Measurements from ENCODE around the gene ANKDD1B.

DNA sequence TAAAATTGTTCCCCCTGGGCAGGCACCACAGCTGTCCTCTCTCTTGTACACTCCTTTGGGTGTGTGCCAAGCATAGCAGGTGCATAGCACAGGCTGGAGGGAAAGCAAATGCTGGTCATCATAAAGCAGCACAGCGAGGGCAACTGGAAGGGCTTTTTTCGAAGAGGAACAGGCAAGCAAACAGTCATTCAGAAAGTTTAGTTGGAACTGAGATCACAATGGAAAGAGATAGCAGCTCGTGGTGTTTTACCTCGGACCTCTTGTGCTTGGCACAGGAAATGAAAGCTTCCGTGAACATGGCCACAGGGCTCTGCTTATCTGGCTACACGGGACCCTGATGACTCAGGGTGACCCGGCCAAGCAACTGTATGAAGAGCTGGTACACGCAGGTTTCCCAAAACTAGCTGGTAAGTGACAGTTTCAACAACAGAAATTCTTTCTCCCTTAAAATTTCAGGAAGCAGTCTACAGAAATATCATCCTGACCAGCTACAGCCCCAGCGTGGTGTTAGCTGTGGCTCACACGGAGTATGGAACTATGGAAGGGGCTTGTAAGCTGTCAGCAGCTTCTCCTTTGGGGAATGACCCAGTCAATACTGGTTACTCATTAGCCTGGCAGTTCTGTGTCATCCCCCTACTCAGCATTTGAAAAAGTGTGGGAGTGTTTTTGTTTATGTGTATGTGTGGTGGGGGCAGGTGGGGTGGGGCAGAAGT lies 57.9 kb downstream of the ANKDD1B start:
- no peak for TF ChIP-seq POLR2A (IDR thresholded peaks at IDR 0.05)
- TF ChIP-seq, protein P1, sequence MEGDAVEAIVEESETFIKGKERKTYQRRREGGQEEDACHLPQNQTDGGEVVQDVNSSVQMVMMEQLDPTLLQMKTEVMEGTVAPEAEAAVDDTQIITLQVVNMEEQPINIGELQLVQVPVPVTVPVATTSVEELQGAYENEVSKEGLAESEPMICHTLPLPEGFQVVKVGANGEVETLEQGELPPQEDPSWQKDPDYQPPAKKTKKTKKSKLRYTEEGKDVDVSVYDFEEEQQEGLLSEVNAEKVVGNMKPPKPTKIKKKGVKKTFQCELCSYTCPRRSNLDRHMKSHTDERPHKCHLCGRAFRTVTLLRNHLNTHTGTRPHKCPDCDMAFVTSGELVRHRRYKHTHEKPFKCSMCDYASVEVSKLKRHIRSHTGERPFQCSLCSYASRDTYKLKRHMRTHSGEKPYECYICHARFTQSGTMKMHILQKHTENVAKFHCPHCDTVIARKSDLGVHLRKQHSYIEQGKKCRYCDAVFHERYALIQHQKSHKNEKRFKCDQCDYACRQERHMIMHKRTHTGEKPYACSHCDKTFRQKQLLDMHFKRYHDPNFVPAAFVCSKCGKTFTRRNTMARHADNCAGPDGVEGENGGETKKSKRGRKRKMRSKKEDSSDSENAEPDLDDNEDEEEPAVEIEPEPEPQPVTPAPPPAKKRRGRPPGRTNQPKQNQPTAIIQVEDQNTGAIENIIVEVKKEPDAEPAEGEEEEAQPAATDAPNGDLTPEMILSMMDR (IDR thresholded peaks at IDR 0.05): no peak

Data from testis (tissue), 2 donors.